ENCODE measurements around the gene SLC2A2.

Gene SLC2A2

DNA sequence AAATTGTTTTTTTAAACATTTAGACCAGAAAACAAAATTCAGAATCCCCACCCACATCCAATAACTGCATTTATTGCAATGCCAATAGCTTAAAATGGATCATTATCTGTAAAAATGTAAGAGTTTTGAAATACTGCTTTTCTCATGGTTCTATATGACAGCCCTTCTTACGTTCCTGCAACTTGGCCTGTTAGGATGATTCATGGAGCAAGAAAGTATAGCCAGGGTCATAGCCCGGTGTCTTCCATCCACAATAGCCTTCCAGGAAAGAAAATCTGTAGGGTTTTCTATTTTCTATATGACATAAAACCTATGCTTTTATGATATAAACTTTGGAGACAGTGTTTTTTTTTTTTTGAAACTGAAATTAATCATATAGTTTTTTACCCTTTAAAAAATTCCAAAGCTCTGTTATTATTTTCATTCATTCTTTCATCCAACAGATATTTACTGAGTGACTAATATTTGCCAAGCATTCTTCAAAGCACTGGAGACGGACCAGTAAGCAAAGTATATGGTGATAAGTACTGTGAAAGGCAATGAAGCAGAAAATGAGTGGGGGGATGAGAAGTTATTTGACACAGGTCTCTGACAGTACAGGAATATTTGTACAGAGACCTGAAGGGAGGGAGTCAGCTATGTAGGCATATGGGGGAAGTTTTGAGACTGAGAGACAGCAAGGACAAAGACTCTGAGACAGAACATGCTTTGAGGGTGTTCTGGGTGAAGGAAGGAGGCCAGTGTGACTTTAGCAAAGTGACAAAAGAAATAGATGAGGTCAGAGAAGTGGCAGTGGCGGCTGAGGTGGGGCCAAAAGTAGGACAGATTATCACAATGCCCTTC, 29.0 kb upstream of the SLC2A2 start:
- Histone ChIP-seq H3F3A (ENCODE audit: low read depth) (no peaks in the 10 kb centered on the region), H2AFZ (ENCODE audit: low read length) (no peak overlapping the region), H3K4me1 (ENCODE audit: insufficient read depth, low read length, poor library complexity, severe bottlenecking) (no peaks in the 10 kb centered on the region), H3K4me3 (ENCODE audit: low read length, poor library complexity, severe bottlenecking) (no peak overlapping the region), H3K36me3 (ENCODE audit: insufficient read depth, low read length) (no peaks in the 10 kb centered on the region), H3K79me2 (ENCODE audit: insufficient read depth, low read length) (no peaks in the 10 kb centered on the region), H3K9me3 (ENCODE audit: insufficient read depth, low read depth, low read length) (no peaks in the 10 kb centered on the region), H3K4me2 (ENCODE audit: low read depth, low read length, poor library complexity, severe bottlenecking) (no peak overlapping the region), H3K27me3 (ENCODE audit: insufficient read depth, low read length, poor library complexity, severe bottlenecking) (no peaks in the 10 kb centered on the region), H3K9me2 (replicated peaks; ENCODE audit: low read depth, low read length) (no peaks in the 10 kb centered on the region), H3K9ac (ENCODE audit: low read depth, low read length, poor library complexity, severe bottlenecking) (no peak overlapping the region), H4K20me1 (ENCODE audit: insufficient read depth, low read length, poor library complexity, severe bottlenecking) (no peaks in the 10 kb centered on the region)
- no peak for TF ChIP-seq EZH2phosphoT487 (IDR thresholded peaks at IDR 0.05; ENCODE audit: borderline replicate concordance)
- TF ChIP-seq, protein P1, sequence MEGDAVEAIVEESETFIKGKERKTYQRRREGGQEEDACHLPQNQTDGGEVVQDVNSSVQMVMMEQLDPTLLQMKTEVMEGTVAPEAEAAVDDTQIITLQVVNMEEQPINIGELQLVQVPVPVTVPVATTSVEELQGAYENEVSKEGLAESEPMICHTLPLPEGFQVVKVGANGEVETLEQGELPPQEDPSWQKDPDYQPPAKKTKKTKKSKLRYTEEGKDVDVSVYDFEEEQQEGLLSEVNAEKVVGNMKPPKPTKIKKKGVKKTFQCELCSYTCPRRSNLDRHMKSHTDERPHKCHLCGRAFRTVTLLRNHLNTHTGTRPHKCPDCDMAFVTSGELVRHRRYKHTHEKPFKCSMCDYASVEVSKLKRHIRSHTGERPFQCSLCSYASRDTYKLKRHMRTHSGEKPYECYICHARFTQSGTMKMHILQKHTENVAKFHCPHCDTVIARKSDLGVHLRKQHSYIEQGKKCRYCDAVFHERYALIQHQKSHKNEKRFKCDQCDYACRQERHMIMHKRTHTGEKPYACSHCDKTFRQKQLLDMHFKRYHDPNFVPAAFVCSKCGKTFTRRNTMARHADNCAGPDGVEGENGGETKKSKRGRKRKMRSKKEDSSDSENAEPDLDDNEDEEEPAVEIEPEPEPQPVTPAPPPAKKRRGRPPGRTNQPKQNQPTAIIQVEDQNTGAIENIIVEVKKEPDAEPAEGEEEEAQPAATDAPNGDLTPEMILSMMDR (conservative IDR thresholded peaks at IDR 0.05; ENCODE audit: low read length): no peak

DNA sequence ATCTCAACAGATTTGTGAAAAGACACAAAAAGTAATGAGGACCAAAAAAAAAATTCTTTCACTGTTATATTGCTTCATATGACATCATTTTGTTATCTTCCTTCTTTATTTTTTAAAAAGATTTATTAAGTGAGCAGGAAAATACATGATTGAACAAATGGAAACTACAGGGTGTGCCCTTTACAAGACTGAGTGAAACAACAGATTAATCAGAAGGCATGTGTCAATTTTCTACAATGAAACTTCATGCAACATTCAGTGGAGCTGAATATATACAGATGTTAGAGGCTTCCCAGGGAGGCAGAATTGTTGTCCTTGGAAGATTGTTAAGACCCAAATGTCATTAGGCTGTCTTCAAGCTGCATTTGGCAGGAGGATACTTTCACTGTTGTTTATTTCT, 28.4 kb upstream of the SLC2A2 start:
- Histone ChIP-seq H4K20me1 (ENCODE audit: insufficient read depth, low read length, poor library complexity, severe bottlenecking) (no peaks in the 10 kb centered on the region), H3K27me3 (ENCODE audit: insufficient read depth, low read length, poor library complexity, severe bottlenecking) (no peaks in the 10 kb centered on the region), H3K4me2 (ENCODE audit: low read depth, low read length, poor library complexity, severe bottlenecking) (no peak overlapping the region), H3K36me3 (ENCODE audit: insufficient read depth, low read length) (no peaks in the 10 kb centered on the region), H3K4me1 (ENCODE audit: insufficient read depth, low read length, poor library complexity, severe bottlenecking) (no peaks in the 10 kb centered on the region), H3K9ac (ENCODE audit: low read depth, low read length, poor library complexity, severe bottlenecking) (no peak overlapping the region), H3F3A (ENCODE audit: low read depth) (no peaks in the 10 kb centered on the region), H3K4me3 (ENCODE audit: low read length, poor library complexity, severe bottlenecking) (no peak overlapping the region), H3K9me2 (replicated peaks; ENCODE audit: low read depth, low read length) (no peaks in the 10 kb centered on the region), H2AFZ (ENCODE audit: low read length) (no peak overlapping the region), H3K9me3 (ENCODE audit: insufficient read depth, low read depth, low read length) (no peaks in the 10 kb centered on the region), H3K79me2 (ENCODE audit: insufficient read depth, low read length) (no peaks in the 10 kb centered on the region)
- TF ChIP-seq EZH2phosphoT487 (IDR thresholded peaks at IDR 0.05; ENCODE audit: borderline replicate concordance): no peak
- TF ChIP-seq, protein P1 (conservative IDR thresholded peaks at IDR 0.05; ENCODE audit: low read length): no peak

DNA sequence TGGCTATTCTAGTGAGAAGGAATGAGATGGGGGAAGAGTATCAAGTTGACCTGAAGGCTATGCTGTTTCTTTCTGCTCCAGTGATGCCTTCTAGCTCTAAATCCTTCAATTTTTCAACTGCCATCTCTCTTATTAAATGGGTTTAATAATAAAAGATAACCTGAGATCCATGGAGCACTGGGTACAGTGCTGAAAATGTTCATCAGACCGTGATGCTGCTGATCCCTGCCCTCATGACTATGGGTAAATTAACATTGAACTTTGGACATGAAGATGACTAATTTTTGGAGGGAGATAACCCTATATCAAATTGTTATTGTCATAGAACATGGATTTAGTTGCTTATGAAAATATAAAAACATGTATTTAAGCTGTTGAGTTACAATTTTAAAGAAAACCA, 27.7 kb upstream of the SLC2A2 start:
- Histone ChIP-seq H3K9me2 (replicated peaks; ENCODE audit: low read depth, low read length) (no peaks in the 10 kb centered on the region), H3F3A (ENCODE audit: low read depth) (no peaks in the 10 kb centered on the region), H3K4me3 (ENCODE audit: low read length, poor library complexity, severe bottlenecking) (no peak overlapping the region), H3K9me3 (ENCODE audit: insufficient read depth, low read depth, low read length) (no peaks in the 10 kb centered on the region), H3K9ac (ENCODE audit: low read depth, low read length, poor library complexity, severe bottlenecking) (no peak overlapping the region), H3K4me1 (ENCODE audit: insufficient read depth, low read length, poor library complexity, severe bottlenecking) (no peaks in the 10 kb centered on the region), H2AFZ (ENCODE audit: low read length) (no peak overlapping the region), H4K20me1 (ENCODE audit: insufficient read depth, low read length, poor library complexity, severe bottlenecking) (no peaks in the 10 kb centered on the region), H3K79me2 (ENCODE audit: insufficient read depth, low read length) (no peaks in the 10 kb centered on the region), H3K36me3 (ENCODE audit: insufficient read depth, low read length) (no peaks in the 10 kb centered on the region), H3K27me3 (ENCODE audit: insufficient read depth, low read length, poor library complexity, severe bottlenecking) (no peaks in the 10 kb centered on the region), H3K4me2 (ENCODE audit: low read depth, low read length, poor library complexity, severe bottlenecking) (no peak overlapping the region)
- TF ChIP-seq, protein P1 (conservative IDR thresholded peaks at IDR 0.05; ENCODE audit: low read length): no peak
- no peak for TF ChIP-seq EZH2phosphoT487 (IDR thresholded peaks at IDR 0.05; ENCODE audit: borderline replicate concordance)

All from Loucy (cell line).